ENCODE measurements around the gene OR1F1.

- TF ChIP-seq CTCF (conservative IDR thresholded peaks at IDR 0.05 in 1 of 2, IDR thresholded peaks at IDR 0.05 in 1 of 2; ENCODE audit: low read depth in 1 of 2, low read length in 2 of 2) (no peak), EZH2 (IDR thresholded peaks at IDR 0.05; ENCODE audit: low read length, missing control alignments) (no peak)
Observed at GRCh38 chr16:3187798-3188674, at the start of gene OR1F1.

Data from fibroblast of lung (primary cell).